Measurements from ENCODE around the gene IFT122.

GRCh38 chr3:129536804-129537203 lies 96.8 kb downstream of the IFT122 start:
- TF ChIP-seq, protein P1, sequence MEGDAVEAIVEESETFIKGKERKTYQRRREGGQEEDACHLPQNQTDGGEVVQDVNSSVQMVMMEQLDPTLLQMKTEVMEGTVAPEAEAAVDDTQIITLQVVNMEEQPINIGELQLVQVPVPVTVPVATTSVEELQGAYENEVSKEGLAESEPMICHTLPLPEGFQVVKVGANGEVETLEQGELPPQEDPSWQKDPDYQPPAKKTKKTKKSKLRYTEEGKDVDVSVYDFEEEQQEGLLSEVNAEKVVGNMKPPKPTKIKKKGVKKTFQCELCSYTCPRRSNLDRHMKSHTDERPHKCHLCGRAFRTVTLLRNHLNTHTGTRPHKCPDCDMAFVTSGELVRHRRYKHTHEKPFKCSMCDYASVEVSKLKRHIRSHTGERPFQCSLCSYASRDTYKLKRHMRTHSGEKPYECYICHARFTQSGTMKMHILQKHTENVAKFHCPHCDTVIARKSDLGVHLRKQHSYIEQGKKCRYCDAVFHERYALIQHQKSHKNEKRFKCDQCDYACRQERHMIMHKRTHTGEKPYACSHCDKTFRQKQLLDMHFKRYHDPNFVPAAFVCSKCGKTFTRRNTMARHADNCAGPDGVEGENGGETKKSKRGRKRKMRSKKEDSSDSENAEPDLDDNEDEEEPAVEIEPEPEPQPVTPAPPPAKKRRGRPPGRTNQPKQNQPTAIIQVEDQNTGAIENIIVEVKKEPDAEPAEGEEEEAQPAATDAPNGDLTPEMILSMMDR (IDR thresholded peaks at IDR 0.05; ENCODE audit: extremely low read depth in 1 of 2, insufficient read depth in 1 of 2, low read depth in 1 of 2, low read length in 2 of 2) = no peak
- TF ChIP-seq POLR2A (IDR thresholded peaks at IDR 0.05; ENCODE audit: low read depth, low read length) (no peak), POLR2AphosphoS5 (IDR thresholded peaks at IDR 0.05; ENCODE audit: insufficient read depth, low read depth, low read length) (no peak), MYC (IDR thresholded peaks at IDR 0.05; ENCODE audit: low read depth, low read length) (no peak), FOS (IDR thresholded peaks at IDR 0.05; ENCODE audit: borderline replicate concordance, insufficient read depth, low read length) (no peak), EZH2 (IDR thresholded peaks at IDR 0.05; ENCODE audit: borderline replicate concordance, low read depth, low read length, severe bottlenecking) (no peak), GATA2 (IDR thresholded peaks at IDR 0.05; ENCODE audit: insufficient read depth, insufficient read length, low read depth, low read length) (no peak), JUN (IDR thresholded peaks at IDR 0.05; ENCODE audit: borderline replicate concordance, insufficient read depth, insufficient read length, low read depth) (no peak)
- TF ChIP-seq, protein P2, sequence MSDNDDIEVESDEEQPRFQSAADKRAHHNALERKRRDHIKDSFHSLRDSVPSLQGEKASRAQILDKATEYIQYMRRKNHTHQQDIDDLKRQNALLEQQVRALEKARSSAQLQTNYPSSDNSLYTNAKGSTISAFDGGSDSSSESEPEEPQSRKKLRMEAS (IDR thresholded peaks at IDR 0.05; ENCODE audit: insufficient read depth, insufficient read length) = no peak

Data from endothelial cell of umbilical vein (primary cell).